ENCODE results near the gene MAGEA11. TPM values are rescaled to one million over a fixed set of nuclear protein-coding genes. Genes with fewer than 3 reads are reported as not detected.
A peak's percentile ranks its signal among the peaks of the same experiment; 100 is the strongest.
"Not testable (repeated sequence)": the region's sequence is repeated elsewhere in the genome, so short reads cannot be mapped to it uniquely, and the experiment has no call there.

Gene MAGEA11
- polyA plus RNA-seq, 6 donors from 2014 or later, result not detected

GRCh38 chrX:149699761-149700160 is 12.1 kb upstream of the MAGEA11 start:
- peak; percentile 45 to 51 for ATAC-seq (ENCODE audit: low read depth in 2 of 2)
- H3K4me3 Mint-ChIP-seq, result no peak overlapping the region
- DNase-seq, result no peak
- H3K27me3 Mint-ChIP-seq, result peaks cover 0 to 7% (median 0%) of the 10 kb centered on the region in 3 donors
- H3K4me1 Mint-ChIP-seq, result peaks cover 0 to 6% (median 0%) of the 10 kb centered on the region in 3 donors
- H3K9me3 Mint-ChIP-seq, result peaks cover 0 to 9% (median 8%) of the 10 kb centered on the region in 7 donors
- no peak overlapping the region for H3K27ac Mint-ChIP-seq
- no peaks in the 10 kb centered on the region for H3K36me3 Mint-ChIP-seq

- Mint-ChIP-seq H3K9me3 (peaks cover 0 to 8% (median 0%) of the 10 kb centered on the region in 7 donors), H3K4me1 (peaks cover 0 to 4% (median 0%) of the 10 kb centered on the region in 3 donors), H3K36me3 (no peaks in the 10 kb centered on the region), H3K27ac (no peak overlapping the region), H3K27me3 (peaks cover 0 to 18% (median 0%) of the 10 kb centered on the region in 3 donors), H3K4me3 (no peak overlapping the region)
- ATAC-seq (ENCODE audit: low read depth in 2 of 2) (no peak), DNase-seq (no peak)
These were observed 7.2 kb upstream of the MAGEA11 start for GRCh38 chrX:149704664-149705063.

GRCh38 chrX:149707147-149707901 is 4.5 kb upstream of the MAGEA11 start:
- Mint-ChIP-seq H3K9me3 (peaks cover 0 to 1% (median 0%) of the 10 kb centered on the region in 7 donors), H3K27me3 (peaks cover 0 to 18% (median 0%) of the 10 kb centered on the region in 3 donors), H3K27ac (no peak overlapping the region), H3K36me3 (no peaks in the 10 kb centered on the region), H3K4me1 (no peaks in the 10 kb centered on the region), H3K4me3 (no peak overlapping the region)
- ATAC-seq (ENCODE audit: low read depth in 2 of 2) (no peak), DNase-seq (no peak)

- Mint-ChIP-seq H3K27ac (peak overlapping the region in 1 of 6 donors; percentile 76), H3K36me3 (no peaks in the 10 kb centered on the region), H3K4me1 (peaks cover 11 to 22% (median 13%) of the 10 kb centered on the region in 3 donors), H3K4me3 (no peak overlapping the region), H3K27me3 (peaks cover 0 to 6% (median 0%) of the 10 kb centered on the region in 3 donors), H3K9me3 (peaks cover 0 to 1% (median 0%) of the 10 kb centered on the region in 7 donors)
- DNase-seq (no peak), ATAC-seq (ENCODE audit: low read depth in 2 of 2) (no peak)
These were observed 971 bp downstream of the MAGEA11 start for GRCh38 chrX:149712831-149713230.

GRCh38 chrX:149713279-149714050 is 1.6 kb downstream of the MAGEA11 start:
- no peak for DNase-seq
- no peak for ATAC-seq (ENCODE audit: low read depth in 2 of 2)
- Mint-ChIP-seq H3K4me3 (no peak overlapping the region), H3K27me3 (peaks cover 0 to under 1% (median 0%) of the 10 kb centered on the region in 3 donors), H3K4me1 (peaks cover 11 to 22% (median 13%) of the 10 kb centered on the region in 3 donors), H3K9me3 (no peaks in the 10 kb centered on the region), H3K36me3 (no peaks in the 10 kb centered on the region), H3K27ac (peak overlapping the region in 1 of 6 donors; percentile 76)

- Mint-ChIP-seq H3K27me3 (no peaks in the 10 kb centered on the region), H3K9me3 (no peaks in the 10 kb centered on the region), H3K36me3 (no peaks in the 10 kb centered on the region), H3K4me3 (peak overlapping the region in 1 of 8 donors; percentile 30), H3K27ac (peak overlapping the region in 3 of 6 donors; percentile 30 to 78 (median 39)), H3K4me1 (peaks cover 11 to 22% (median 13%) of the 10 kb centered on the region in 3 donors)
- DNase-seq, result no peak
- peak in 1 of 2 donors; percentile 20 for ATAC-seq (ENCODE audit: low read depth in 2 of 2)
These were observed 3.6 kb downstream of the MAGEA11 start for GRCh38 chrX:149715468-149715867.

GRCh38 chrX:149716632-149717031 is 4.8 kb downstream of the MAGEA11 start:
- Mint-ChIP-seq H3K4me3 (peak overlapping the region in 1 of 8 donors; percentile 49), H3K27ac (no peak overlapping the region)
- ATAC-seq (ENCODE audit: low read depth in 2 of 2), result no peak

GRCh38 chrX:149717803-149718202 is 5.9 kb downstream of the MAGEA11 start:
- ATAC-seq (ENCODE audit: low read depth in 2 of 2), result no peak
- no peak overlapping the region for H3K4me3 Mint-ChIP-seq
- H3K27ac Mint-ChIP-seq, result no peak overlapping the region
- no peaks in the 10 kb centered on the region for H3K9me3 Mint-ChIP-seq
- peaks cover 11 to 22% (median 13%) of the 10 kb centered on the region in 3 donors for H3K4me1 Mint-ChIP-seq
- no peak for DNase-seq
- no peaks in the 10 kb centered on the region for H3K27me3 Mint-ChIP-seq
- H3K36me3 Mint-ChIP-seq, result no peaks in the 10 kb centered on the region

More at GRCh38 chrX:149716632-149717031, 4.8 kb downstream of the MAGEA11 start:
- Mint-ChIP-seq H3K4me1 (peaks cover 11 to 22% (median 13%) of the 10 kb centered on the region in 3 donors), H3K36me3 (no peaks in the 10 kb centered on the region), H3K9me3 (no peaks in the 10 kb centered on the region), H3K27me3 (no peaks in the 10 kb centered on the region)
- DNase-seq, result no peak

- Mint-ChIP-seq H3K27me3 (no peaks in the 10 kb centered on the region), H3K4me3 (no peak overlapping the region), H3K36me3 (no peaks in the 10 kb centered on the region), H3K4me1 (peaks cover 11 to 22% (median 13%) of the 10 kb centered on the region in 3 donors), H3K9me3 (no peaks in the 10 kb centered on the region), H3K27ac (no peak overlapping the region)
- ATAC-seq (ENCODE audit: low read depth in 2 of 2) (no peak), DNase-seq (no peak)
These were observed 6.9 kb downstream of the MAGEA11 start for GRCh38 chrX:149718757-149719156.

GRCh38 chrX:149720021-149720689 is 8.3 kb downstream of the MAGEA11 start:
- peaks cover 11 to 15% (median 13%) of the 10 kb centered on the region in 3 donors for H3K4me1 Mint-ChIP-seq
- H3K9me3 Mint-ChIP-seq, result no peaks in the 10 kb centered on the region
- no peak for ATAC-seq (ENCODE audit: low read depth in 2 of 2)
- no peak overlapping the region for H3K27ac Mint-ChIP-seq
- H3K4me3 Mint-ChIP-seq, result no peak overlapping the region
- H3K27me3 Mint-ChIP-seq, result no peaks in the 10 kb centered on the region
- no peaks in the 10 kb centered on the region for H3K36me3 Mint-ChIP-seq
- DNase-seq, result no peak

- not testable (repeated sequence) for DNase-seq; H3K4me1 Mint-ChIP-seq; H3K4me3 Mint-ChIP-seq; ATAC-seq (ENCODE audit: low read depth in 2 of 2); H3K27me3 Mint-ChIP-seq; H3K36me3 Mint-ChIP-seq; H3K9me3 Mint-ChIP-seq
- peak overlapping the region in 1 of 6 donors; percentile 29 for H3K27ac Mint-ChIP-seq
These were observed 9.4 kb downstream of the MAGEA11 start for GRCh38 chrX:149721241-149721640.

- DNase-seq (no peak), ATAC-seq (ENCODE audit: low read depth in 2 of 2) (no peak)
- Mint-ChIP-seq H3K9me3 (no peaks in the 10 kb centered on the region), H3K36me3 (no peaks in the 10 kb centered on the region), H3K27ac (no peak overlapping the region), H3K4me1 (no peaks in the 10 kb centered on the region), H3K4me3 (peak overlapping the region in 1 of 8 donors; percentile 68), H3K27me3 (no peaks in the 10 kb centered on the region)
These were observed 9.9 kb downstream of the MAGEA11 start for GRCh38 chrX:149721778-149722177.

GRCh38 chrX:149723583-149724118 is 11.8 kb downstream of the MAGEA11 start:
- H3K27me3 Mint-ChIP-seq; H3K4me3 Mint-ChIP-seq; DNase-seq; H3K4me1 Mint-ChIP-seq; H3K27ac Mint-ChIP-seq; H3K36me3 Mint-ChIP-seq; ATAC-seq (ENCODE audit: low read depth in 2 of 2); H3K9me3 Mint-ChIP-seq: not testable (repeated sequence)

Measured in naive B cell (primary cell).